ENCODE data around the gene LILRB2.
"Not testable (repeated sequence)": the region's sequence is repeated elsewhere in the genome, so short reads cannot be mapped to it uniquely, and the experiment has no call there.

DNA sequence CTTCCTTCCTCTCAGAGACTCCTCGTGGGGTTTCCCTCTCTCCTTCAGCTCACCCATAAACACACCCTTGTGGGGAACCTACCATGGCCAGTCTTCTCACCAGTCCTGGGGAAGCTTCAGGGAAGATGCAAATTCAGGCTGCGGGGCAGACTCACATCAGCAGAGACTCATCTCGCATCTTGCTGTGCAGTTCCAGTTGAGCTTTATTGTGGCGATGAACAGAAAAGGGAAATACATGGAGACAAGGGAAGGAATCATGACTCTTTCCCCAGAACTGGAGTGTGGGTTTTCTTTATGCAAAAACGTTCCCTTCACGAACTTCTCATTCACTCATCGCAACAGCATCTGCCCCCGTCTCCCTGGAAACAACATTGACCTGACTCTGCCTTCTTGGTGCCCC, 8.2 kb upstream of the LILRB2 start:
- TF ChIP-seq, protein P1, sequence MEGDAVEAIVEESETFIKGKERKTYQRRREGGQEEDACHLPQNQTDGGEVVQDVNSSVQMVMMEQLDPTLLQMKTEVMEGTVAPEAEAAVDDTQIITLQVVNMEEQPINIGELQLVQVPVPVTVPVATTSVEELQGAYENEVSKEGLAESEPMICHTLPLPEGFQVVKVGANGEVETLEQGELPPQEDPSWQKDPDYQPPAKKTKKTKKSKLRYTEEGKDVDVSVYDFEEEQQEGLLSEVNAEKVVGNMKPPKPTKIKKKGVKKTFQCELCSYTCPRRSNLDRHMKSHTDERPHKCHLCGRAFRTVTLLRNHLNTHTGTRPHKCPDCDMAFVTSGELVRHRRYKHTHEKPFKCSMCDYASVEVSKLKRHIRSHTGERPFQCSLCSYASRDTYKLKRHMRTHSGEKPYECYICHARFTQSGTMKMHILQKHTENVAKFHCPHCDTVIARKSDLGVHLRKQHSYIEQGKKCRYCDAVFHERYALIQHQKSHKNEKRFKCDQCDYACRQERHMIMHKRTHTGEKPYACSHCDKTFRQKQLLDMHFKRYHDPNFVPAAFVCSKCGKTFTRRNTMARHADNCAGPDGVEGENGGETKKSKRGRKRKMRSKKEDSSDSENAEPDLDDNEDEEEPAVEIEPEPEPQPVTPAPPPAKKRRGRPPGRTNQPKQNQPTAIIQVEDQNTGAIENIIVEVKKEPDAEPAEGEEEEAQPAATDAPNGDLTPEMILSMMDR (IDR thresholded peaks at IDR 0.05; ENCODE audit: low read length), result not testable (repeated sequence)
- TF ChIP-seq EZH2 (IDR thresholded peaks at IDR 0.05; ENCODE audit: borderline replicate concordance, low read length), result not testable (repeated sequence)

Measured in OCI-LY1 (cell line).